ENCODE measurements around the gene ZNF423. TPM values are rescaled to one million over a fixed set of nuclear protein-coding genes. Genes with fewer than 3 reads are reported as not detected.

The ZNF423 gene
- total and polyA plus RNA-seq, 2 experiments from 2014 or later: 12.3 to 22.2 TPM

GRCh38 chr16:49600536-49600935 is 255.4 kb downstream of the ZNF423 start:
- H3K27ac ChIP-seq: no peak overlapping the region
- no peaks in the 10 kb centered on the region for H3K36me3 ChIP-seq
- H3K4me1 ChIP-seq (ENCODE audit: low read depth): no peaks in the 10 kb centered on the region
- no peak for DNase-seq (ENCODE audit: low read depth in 1 of 2, low spot score in 1 of 2)
- TF ChIP-seq CTCF (IDR thresholded peaks at IDR 0.05; ENCODE audit: low read depth, low read length): no peak
- H3K4me3 ChIP-seq: no peak overlapping the region
- H3K9me3 ChIP-seq (ENCODE audit: low read depth): no peaks in the 10 kb centered on the region
- no peaks in the 10 kb centered on the region for H3K27me3 ChIP-seq

- DNase-seq (ENCODE audit: low read depth in 1 of 2, low spot score in 1 of 2): no peak
- no peak overlapping the region for H3K27ac ChIP-seq
These were observed 256.2 kb downstream of the ZNF423 start for GRCh38 chr16:49599704-49600103.

GRCh38 chr16:49599281-49599680 is 256.6 kb downstream of the ZNF423 start:
- DNase-seq (ENCODE audit: low read depth in 1 of 2, low spot score in 1 of 2): no peak
- Histone ChIP-seq H3K9me3 (ENCODE audit: low read depth) (no peaks in the 10 kb centered on the region), H3K27ac (no peak overlapping the region), H3K4me1 (ENCODE audit: low read depth) (no peaks in the 10 kb centered on the region), H3K4me3 (no peak overlapping the region), H3K36me3 (no peaks in the 10 kb centered on the region), H3K27me3 (no peaks in the 10 kb centered on the region)
- no peak for TF ChIP-seq CTCF (IDR thresholded peaks at IDR 0.05; ENCODE audit: low read depth, low read length)

More at GRCh38 chr16:49599704-49600103, 256.2 kb downstream of the ZNF423 start:
- Histone ChIP-seq H3K4me1 (ENCODE audit: low read depth) (no peaks in the 10 kb centered on the region), H3K4me3 (no peak overlapping the region), H3K9me3 (ENCODE audit: low read depth) (no peaks in the 10 kb centered on the region), H3K27me3 (no peaks in the 10 kb centered on the region), H3K36me3 (no peaks in the 10 kb centered on the region)
- no peak for TF ChIP-seq CTCF (IDR thresholded peaks at IDR 0.05; ENCODE audit: low read depth, low read length)

- H3K4me1 ChIP-seq (ENCODE audit: low read depth): no peaks in the 10 kb centered on the region
- H3K4me3 ChIP-seq: no peak overlapping the region
- no peaks in the 10 kb centered on the region for H3K27me3 ChIP-seq
- no peak for DNase-seq (ENCODE audit: low read depth in 1 of 2, low spot score in 1 of 2)
- H3K27ac ChIP-seq: no peak overlapping the region
- H3K36me3 ChIP-seq: no peaks in the 10 kb centered on the region
- H3K9me3 ChIP-seq (ENCODE audit: low read depth): no peaks in the 10 kb centered on the region
- TF ChIP-seq CTCF (IDR thresholded peaks at IDR 0.05; ENCODE audit: low read depth, low read length): no peak
These were observed 257.3 kb downstream of the ZNF423 start for GRCh38 chr16:49598383-49599170.

GRCh38 chr16:49597796-49598195 is 258.1 kb downstream of the ZNF423 start:
- H3K4me1 ChIP-seq (ENCODE audit: low read depth): no peaks in the 10 kb centered on the region

More at GRCh38 chr16:49597796-49598195, 258.1 kb downstream of the ZNF423 start:
- H3K36me3 ChIP-seq: no peaks in the 10 kb centered on the region
- no peaks in the 10 kb centered on the region for H3K9me3 ChIP-seq (ENCODE audit: low read depth)
- TF ChIP-seq CTCF (IDR thresholded peaks at IDR 0.05; ENCODE audit: low read depth, low read length): no peak
- no peak overlapping the region for H3K4me3 ChIP-seq
- no peak overlapping the region for H3K27ac ChIP-seq
- no peaks in the 10 kb centered on the region for H3K27me3 ChIP-seq
- no peak for DNase-seq (ENCODE audit: low read depth in 1 of 2, low spot score in 1 of 2)
